NCI-H2196 treated with DMSO at 0.1 percent for 48 hours (cell line): ENCODE results near the gene AGTPBP1.
"Not testable (repeated sequence)": the region's sequence is repeated elsewhere in the genome, so short reads cannot be mapped to it uniquely, and the experiment has no call there.

Experiments
- DNase-seq: peaks from one replicate; lab custom pipeline; 2025; ENCODE audit not compliant: unreplicated experiment; lab: John Stamatoyannopoulos, UW

AGTPBP1 gene

GRCh38 chr9:85723215-85723614 lies 18.5 kb downstream of the AGTPBP1 start:
- DNase-seq, result no peak

GRCh38 chr9:85719411-85719810 lies 22.3 kb downstream of the AGTPBP1 start:
- not testable (repeated sequence) for DNase-seq

GRCh38 chr9:85717818-85718217 lies 23.9 kb downstream of the AGTPBP1 start:
- DNase-seq, result not testable (repeated sequence)

- no peak for DNase-seq
Observed at GRCh38 chr9:85717220-85717619, 24.5 kb downstream of the AGTPBP1 start.

- no peak for DNase-seq
Observed at GRCh38 chr9:85716031-85716877, 25.5 kb downstream of the AGTPBP1 start.

- no peak for DNase-seq
Observed at GRCh38 chr9:85715587-85715986, 26.2 kb downstream of the AGTPBP1 start.

GRCh38 chr9:85713897-85714296 lies 27.9 kb downstream of the AGTPBP1 start:
- DNase-seq, result no peak

- DNase-seq, result no peak
Observed at GRCh38 chr9:85704744-85705143, 37.0 kb downstream of the AGTPBP1 start.

GRCh38 chr9:85703398-85703797 lies 38.4 kb downstream of the AGTPBP1 start:
- no peak for DNase-seq

GRCh38 chr9:85702726-85703289 lies 38.9 kb downstream of the AGTPBP1 start:
- no peak for DNase-seq

- DNase-seq, result no peak
Observed at GRCh38 chr9:85702191-85702590, 39.6 kb downstream of the AGTPBP1 start.

GRCh38 chr9:85700330-85700729 lies 41.4 kb downstream of the AGTPBP1 start:
- DNase-seq, result no peak

GRCh38 chr9:85688361-85688760 lies 53.4 kb downstream of the AGTPBP1 start:
- DNase-seq, result no peak

GRCh38 chr9:85685081-85685480 lies 56.7 kb downstream of the AGTPBP1 start:
- no peak for DNase-seq

- DNase-seq, result no peak
Observed at GRCh38 chr9:85676790-85677189, 65.0 kb downstream of the AGTPBP1 start.

GRCh38 chr9:85667374-85667773 lies 74.4 kb downstream of the AGTPBP1 start:
- DNase-seq, result no peak

- no peak for DNase-seq
Observed at GRCh38 chr9:85666086-85666485, 75.7 kb downstream of the AGTPBP1 start.

- no peak for DNase-seq
Observed at GRCh38 chr9:85662573-85662972, 79.2 kb downstream of the AGTPBP1 start.

- no peak for DNase-seq
Observed at GRCh38 chr9:85658716-85659115, 83.0 kb downstream of the AGTPBP1 start.

- no peak for DNase-seq
Observed at GRCh38 chr9:85653153-85653552, 88.6 kb downstream of the AGTPBP1 start.

GRCh38 chr9:85647571-85647970 lies 94.2 kb downstream of the AGTPBP1 start:
- DNase-seq, result no peak

- no peak for DNase-seq
Observed at GRCh38 chr9:85645909-85646627, 95.7 kb downstream of the AGTPBP1 start.
